HG03095 (cell line): ENCODE data around the gene ACOT8.
"Not testable (repeated sequence)": the region's sequence is repeated elsewhere in the genome, so short reads cannot be mapped to it uniquely, and the experiment has no call there.

ENCODE experiments used
- ATAC-seq: cut with Tn5 transposase; IDR thresholded peaks from one replicate; pipeline ENCODE4 v1.9.1; 2021; ENCODE audit warnings: moderate library complexity; ENCODE audit not compliant: unreplicated experiment

ACOT8 gene

GRCh38 chr20:45798935-45799642, 58.1 kb downstream of the ACOT8 start:
- no peak for ATAC-seq

GRCh38 chr20:45797955-45798354, 59.2 kb downstream of the ACOT8 start:
- ATAC-seq, result not testable (repeated sequence)

- not testable (repeated sequence) for ATAC-seq
Measured at GRCh38 chr20:45797510-45797909, 59.7 kb downstream of the ACOT8 start.

- ATAC-seq, result no peak
Measured at GRCh38 chr20:45796337-45797065, 60.7 kb downstream of the ACOT8 start.

GRCh38 chr20:45792317-45793118, 64.7 kb downstream of the ACOT8 start:
- ATAC-seq, result peak; percentile 11
